Lower leg skin (tissue), 4 donors: Measurements from ENCODE around the gene MYOD1. TPM values are rescaled to one million over a fixed set of nuclear protein-coding genes. Genes with fewer than 3 reads are reported as not detected.

Experiments used
- DNase-seq, 2 donors: peaks; one replicate each; pipeline ENCODE4 v3.0.0-alpha.2; 2019; ENCODE audit warnings: low spot score in 2 of 2
- H3K4me3 ChIP-seq: fragments of 200-600 bp; sonication (generic); 2 replicates; pipeline ENCODE4 v1.5.1; 2017; ENCODE audit warnings: mild to moderate bottlenecking, low read depth; ENCODE audit not compliant: poor library complexity, severe bottlenecking
- CTCF ChIP-seq, 3 donors: fragments of 450-650 bp; IDR thresholded peaks; one replicate each; pipeline ENCODE4 v1.5.1; 2016; ENCODE audit warnings: antibody characterized with exemption in 3 of 3, mild to moderate bottlenecking in 3 of 3, moderate library complexity in 2 of 3
- POLR2A ChIP-seq, 2 donors: fragments of 450-650 bp; IDR thresholded peaks; one replicate each; pipeline ENCODE4 v1.6.1; 2016 to 2017; ENCODE audit warnings: antibody characterized with exemption in 2 of 2, mild to moderate bottlenecking in 1 of 2, moderate library complexity in 1 of 2
- WGBS, 2 donors: methylation state at CpG; one replicate each; pipeline ENCODE4 v1.1.5; 2018; 5-methylcytosine and 5-hydroxymethylcytosine counted together
- intact Hi-C: fragments of 100-400 bp; cut with DNase I; formaldehyde crosslinking; loops from one replicate; pipeline ENCODE4 v1.15.0; 2023; ENCODE audit warnings: low total_unique reads
- total RNA-seq, 4 donors: library from RNA; depleted of rRNA; stranded (reverse); fragments of >200 nt; gene quantifications; one replicate each; pipeline ENCODE4 v1.1.0, GENCODE V29; 2016

The MYOD1 gene
- total RNA-seq, 4 donors from 2014 or later: not detected

DNA sequence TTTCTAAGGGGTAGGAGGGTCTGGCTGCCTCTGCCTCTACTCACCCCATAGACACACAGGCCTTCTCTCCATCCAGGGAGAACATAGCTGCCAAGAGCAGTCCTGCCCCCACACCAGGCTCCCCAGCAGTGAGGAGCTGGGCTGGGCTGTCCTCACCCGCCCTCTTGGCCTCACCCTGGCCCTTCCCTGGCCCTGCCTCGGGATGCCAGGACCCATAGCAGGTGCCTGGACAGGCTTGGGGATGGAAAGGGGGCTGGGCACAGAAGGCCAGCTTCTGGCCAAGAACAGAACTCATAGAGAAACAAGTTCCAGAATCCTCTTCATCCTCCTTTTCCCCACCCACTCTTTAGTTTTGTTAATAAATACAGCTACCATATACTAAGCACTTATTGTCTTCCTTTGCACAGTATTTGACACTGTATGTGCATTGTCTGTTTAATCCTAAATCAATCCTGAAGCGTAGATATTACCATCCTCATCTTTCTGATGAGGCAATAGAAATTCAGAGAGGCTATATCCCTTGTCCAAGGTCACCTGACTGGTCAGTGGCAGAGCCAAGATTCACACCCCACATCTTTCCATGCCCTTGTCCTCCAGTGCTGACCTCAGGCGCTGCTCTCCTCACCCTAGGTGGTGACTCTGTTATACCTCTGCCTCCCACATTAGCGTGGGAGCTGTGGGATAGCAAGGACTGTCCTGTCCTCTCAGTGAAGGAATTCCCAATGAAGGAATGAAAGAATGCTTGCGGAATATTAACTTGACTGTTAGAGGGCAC, 22.0 kb upstream of the MYOD1 start:
- 52 to 67% methylated on average over 6 of the region's 6 CpGs for WGBS, 2 donors
- intact Hi-C loops: no loop called here
- TF ChIP-seq CTCF (IDR thresholded peaks at IDR 0.05) (no peak), POLR2A (IDR thresholded peaks at IDR 0.05) (no peak)
- no peak overlapping the region for H3K4me3 ChIP-seq
- no peak for DNase-seq

DNA sequence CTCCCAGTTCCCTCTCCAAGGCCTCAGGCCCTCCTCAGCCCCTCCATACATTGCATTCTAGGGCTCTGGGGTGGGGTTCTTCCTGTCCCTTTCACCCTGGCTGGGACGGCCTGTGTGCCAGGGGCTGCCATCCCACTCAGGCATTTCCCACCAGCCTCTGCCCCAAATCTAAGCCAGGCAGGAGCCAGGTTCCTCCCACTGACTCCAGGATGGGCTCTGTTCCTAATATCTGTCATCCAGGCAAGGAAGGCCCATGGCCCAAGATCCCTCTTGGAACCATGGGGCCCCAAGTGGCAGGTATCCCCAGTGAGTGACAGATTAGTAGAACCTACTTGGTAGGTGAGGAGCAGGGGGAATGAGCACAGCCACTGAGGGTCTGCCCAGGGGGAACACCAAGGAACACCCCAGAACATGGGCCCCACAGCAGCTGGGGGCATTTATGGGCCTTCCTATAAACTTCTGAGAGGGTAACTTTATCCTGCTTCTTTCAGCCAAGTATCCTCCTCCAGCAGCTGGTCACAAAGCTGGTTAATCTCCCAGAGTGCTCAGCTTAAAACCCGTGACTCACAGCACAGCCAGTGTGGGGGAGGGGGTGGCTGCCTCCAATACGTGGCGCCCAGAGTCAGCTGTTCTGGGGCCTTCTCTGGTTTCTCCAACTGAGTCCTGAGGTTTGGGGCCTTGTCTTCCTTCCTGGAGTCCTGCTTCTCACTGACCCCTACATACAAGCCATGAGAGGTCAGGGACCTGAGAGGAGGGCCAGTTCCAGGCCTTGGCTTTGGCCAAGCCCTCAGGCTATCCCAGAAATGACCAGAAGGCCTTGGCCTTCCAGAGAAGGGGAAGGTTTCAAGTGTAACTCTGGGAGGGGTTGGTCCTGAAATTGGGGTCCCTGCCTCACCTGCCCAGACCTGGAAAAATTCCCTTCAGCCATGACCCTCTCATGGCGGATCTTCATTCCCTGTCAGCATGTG, 19.9 kb upstream of the MYOD1 start:
- TF ChIP-seq POLR2A (IDR thresholded peaks at IDR 0.05): no peak
- no peak for TF ChIP-seq CTCF (IDR thresholded peaks at IDR 0.05)
- no peak overlapping the region for H3K4me3 ChIP-seq
- peak in 1 of 2 donors; percentile 78 for DNase-seq
- intact Hi-C loops: no loop called here
- 74 to 78% methylated on average over 5 of the region's 5 CpGs for WGBS, 2 donors

DNA sequence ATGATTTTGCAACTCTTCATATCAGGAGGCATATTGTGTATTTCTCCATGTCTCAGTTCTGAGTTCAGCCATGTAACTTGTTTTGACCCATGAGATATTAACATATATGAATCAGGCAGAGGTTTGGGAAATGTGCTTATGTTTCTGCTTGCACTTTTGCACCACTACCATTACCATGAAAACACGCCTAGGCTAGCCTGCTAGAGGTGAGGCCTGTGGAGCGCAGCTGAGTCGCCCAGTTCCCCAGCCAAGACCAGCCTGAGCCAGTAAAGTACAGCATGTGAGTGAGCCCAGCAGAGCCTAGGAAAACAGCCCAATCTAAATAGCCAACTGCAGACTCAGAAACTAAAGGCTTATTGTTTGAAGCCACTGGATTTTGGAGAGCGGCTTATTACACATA, 18.4 kb upstream of the MYOD1 start:
- peak in 1 of 2 donors; percentile 20 for DNase-seq
- intact Hi-C loops: no loop called here
- WGBS, 2 donors: 47 to 62% methylated on average over 4 of the region's 4 CpGs
- TF ChIP-seq POLR2A (IDR thresholded peaks at IDR 0.05): no peak
- TF ChIP-seq CTCF (IDR thresholded peaks at IDR 0.05): no peak
- no peak overlapping the region for H3K4me3 ChIP-seq

DNA sequence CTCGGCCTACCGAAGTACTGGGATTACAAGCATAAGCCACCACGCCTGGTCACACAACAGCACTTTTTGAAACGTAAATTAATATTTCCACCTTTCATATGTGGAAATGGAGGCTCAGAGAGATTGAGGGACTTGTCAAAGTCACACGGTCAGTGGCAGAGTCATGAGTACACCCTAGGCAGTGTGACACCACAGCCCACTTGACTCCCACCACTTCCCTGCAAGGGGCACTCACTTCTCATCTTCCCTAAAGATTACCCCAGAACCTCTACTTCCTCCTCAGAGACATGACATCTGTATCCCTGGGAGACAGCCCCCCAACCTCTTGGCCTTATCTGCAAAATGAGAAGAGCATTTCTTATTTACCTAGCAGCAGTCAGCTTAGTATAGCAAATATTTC, 16.5 kb upstream of the MYOD1 start:
- H3K4me3 ChIP-seq: no peak overlapping the region
- DNase-seq: no peak
- 65 to 79% methylated on average over 5 of the region's 5 CpGs for WGBS, 2 donors
- TF ChIP-seq POLR2A (IDR thresholded peaks at IDR 0.05): no peak
- TF ChIP-seq CTCF (IDR thresholded peaks at IDR 0.05): no peak
- intact Hi-C loops: no loop called here

DNA sequence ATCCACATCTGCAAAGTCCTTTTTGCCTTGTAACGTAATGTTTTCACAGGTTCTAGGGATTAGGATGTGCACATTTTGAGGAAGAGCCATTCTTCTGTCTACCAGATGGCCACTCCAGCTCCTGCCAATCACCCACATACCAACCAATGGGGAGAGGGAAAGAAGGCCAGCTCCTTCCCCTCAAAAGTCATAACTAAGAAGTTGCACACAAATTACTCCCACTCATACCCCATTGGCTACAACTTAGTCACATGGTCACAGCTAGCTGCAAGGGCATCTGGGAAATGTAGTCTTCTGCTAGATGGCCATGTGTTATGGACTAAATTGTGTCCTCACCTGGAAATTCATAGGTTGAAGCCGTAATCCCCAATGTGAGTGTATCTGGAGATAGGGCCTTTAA, 15.4 kb upstream of the MYOD1 start:
- H3K4me3 ChIP-seq: no peak overlapping the region
- no peak for DNase-seq
- 89 to 97% methylated on average over 2 of the region's 2 CpGs for WGBS, 2 donors
- TF ChIP-seq POLR2A (IDR thresholded peaks at IDR 0.05) (no peak), CTCF (IDR thresholded peaks at IDR 0.05) (no peak)
- intact Hi-C loops: no loop called here
